Upper lobe of left lung (tissue), 6 donors: ENCODE results near the gene AQP5. TPM values are rescaled to one million over a fixed set of nuclear protein-coding genes. Genes with fewer than 3 reads are reported as not detected.

Source experiments
- ATAC-seq, 2 donors: fragments of 200-7000 bp; cut with Tn5 transposase; one replicate each; pipeline ENCODE4 v1.9.1; 2022; ENCODE audit warnings: mild to moderate bottlenecking in 2 of 2, moderate library complexity in 2 of 2; ENCODE audit not compliant: low FRiP score in 2 of 2
- DNase-seq, 2 donors: peaks; one replicate each; pipeline ENCODE4 v3.0.0-alpha.2; 2019 to 2020
- H3K27ac ChIP-seq, 4 donors: fragments of 200-600 bp; sonication (generic); one replicate each; pipeline ENCODE4 v1.5.1; 2016 to 2019
- H3K27me3 ChIP-seq, 4 donors: fragments of 200-600 bp; sonication (generic); one replicate each; pipeline ENCODE4 v1.5.1; 2017 to 2019
- H3K36me3 ChIP-seq, 4 donors: fragments of 200-600 bp; sonication (generic); one replicate each; pipeline ENCODE4 v1.5.1; 2016 to 2019
- H3K4me1 ChIP-seq, 4 donors: fragments of 200-600 bp; sonication (generic); one replicate each; pipeline ENCODE4 v1.5.1; 2018 to 2019
- H3K4me3 ChIP-seq, 4 donors: fragments of 200-600 bp; sonication (generic); one replicate each; pipeline ENCODE4 v1.5.1; 2017 to 2019; ENCODE audit warnings: mild to moderate bottlenecking in 2 of 4, moderate library complexity in 1 of 4
- H3K9me3 ChIP-seq, 4 donors: fragments of 200-600 bp; sonication (generic); one replicate each; pipeline ENCODE4 v1.5.1; 2018 to 2019
- CTCF ChIP-seq, 6 experiments: fragments of 450-650 bp in 4 of 6; fragments of 200-600 bp in 2 of 6; sonication (generic) in 2 of 6; IDR thresholded peaks; one replicate each; pipeline ENCODE4 v1.5.1; 2016 to 2019; ENCODE audit warnings: antibody characterized with exemption in 6 of 6
- EP300 ChIP-seq, 4 donors: sonication (generic); formaldehyde crosslinking; IDR thresholded peaks; one replicate each; pipeline ENCODE4 v1.5.1; 2017; ENCODE audit warnings: antibody characterized with exemption in 4 of 4, control low read depth in 2 of 4
- POLR2A ChIP-seq, 4 donors: fragments of 450-650 bp; IDR thresholded peaks; one replicate each; pipeline ENCODE4 v1.5.1; 2016 to 2017; ENCODE audit warnings: antibody characterized with exemption in 4 of 4, mild to moderate bottlenecking in 2 of 4
- POLR2AphosphoS5 ChIP-seq, 2 donors: sonication (generic); formaldehyde crosslinking; IDR thresholded peaks; one replicate each; pipeline ENCODE4 v1.5.1; 2017; ENCODE audit warnings: antibody characterized with exemption in 2 of 2
- WGBS, 2 donors: methylation state at CpG; one replicate each; pipeline ENCODE4 v1.1.5; 2017 to 2018; 5-methylcytosine and 5-hydroxymethylcytosine counted together
- total RNA-seq, 6 donors: library from RNA; depleted of rRNA in 4 of 6; stranded (reverse); fragments of >200 nt in 4 of 6; gene quantifications; one replicate each; pipeline versions ENCODE4 v1.1.0 to v1.2.1, GENCODE V29; 2016 to 2021
- donor health status: DM: no; HTN: no; CAD: no; lungs with moderate emphysema.
- donor health status: DM: no; HTN: yes; CAD: no; lungs with severe emphysema.

AQP5 gene
- total RNA-seq, 6 donors from 2014 or later: 7.3 to 36.6 (median 18.1) TPM

- ATAC-seq: no peak
- TF ChIP-seq POLR2A (IDR thresholded peaks at IDR 0.05) (no peak), CTCF (IDR thresholded peaks at IDR 0.05) (no peak), POLR2AphosphoS5 (IDR thresholded peaks at IDR 0.05) (no peak), EP300 (IDR thresholded peaks at IDR 0.05) (no peak)
- H3K36me3 ChIP-seq: no peaks in the 10 kb centered on the region
- H3K9me3 ChIP-seq: no peaks in the 10 kb centered on the region
- H3K4me3 ChIP-seq: no peak overlapping the region
- WGBS, 2 donors: 74 to 83% methylated on average over 9 of the region's 9 CpGs
- no peak overlapping the region for H3K27ac ChIP-seq
- no peak for DNase-seq
- no peaks in the 10 kb centered on the region for H3K27me3 ChIP-seq
- peaks cover 7 to 13% (median 10%) of the 10 kb centered on the region in 4 donors for H3K4me1 ChIP-seq
Observed at GRCh38 chr12:49972129-49972528, 10.5 kb downstream of the AQP5 start.

GRCh38 chr12:49972641-49973360, 11.1 kb downstream of the AQP5 start, which contains the start of gene AQP6:
Gene AQP6, plus strand, starts transcription at chr12:49972947. Its CDS starts 227 bp downstream, at chr12:49973174.
- Histone ChIP-seq H3K9me3 (no peaks in the 10 kb centered on the region), H3K4me1 (peaks cover under 1 to 6% (median 3%) of the 10 kb centered on the region in 4 donors), H3K27me3 (no peaks in the 10 kb centered on the region), H3K36me3 (no peaks in the 10 kb centered on the region), H3K4me3 (no peak within 1 kb of the TSS), H3K27ac (no peak within 1 kb of the TSS)
- ATAC-seq: no peak
- TF ChIP-seq EP300 (IDR thresholded peaks at IDR 0.05): no peak
- no peak for TF ChIP-seq POLR2A (IDR thresholded peaks at IDR 0.05)
- no peak for TF ChIP-seq POLR2AphosphoS5 (IDR thresholded peaks at IDR 0.05)
- no peak for TF ChIP-seq CTCF (IDR thresholded peaks at IDR 0.05)
- WGBS, 2 donors: 86 to 88% methylated on average over 10 to 18 of the region's 18 CpGs
- no peak for DNase-seq

- Histone ChIP-seq H3K27me3 (no peaks in the 10 kb centered on the region), H3K4me3 (no peak overlapping the region), H3K36me3 (no peaks in the 10 kb centered on the region), H3K9me3 (no peaks in the 10 kb centered on the region), H3K27ac (no peak overlapping the region), H3K4me1 (peaks cover 0 to 5% (median 2%) of the 10 kb centered on the region in 4 donors)
- DNase-seq (peak in 1 of 2 donors; percentile 63), ATAC-seq (no peak)
- TF ChIP-seq EP300 (IDR thresholded peaks at IDR 0.05) (no peak), CTCF (IDR thresholded peaks at IDR 0.05) (no peak), POLR2A (IDR thresholded peaks at IDR 0.05) (no peak), POLR2AphosphoS5 (IDR thresholded peaks at IDR 0.05) (no peak)
- WGBS, 2 donors: 83 to 84% methylated on average over 13 to 19 of the region's 19 CpGs
Observed at GRCh38 chr12:49973361-49973830, 11.7 kb downstream of the AQP5 start.

- WGBS, 2 donors: 50% methylated on average over 14 of the region's 15 CpGs; no CpG with 5 or more reads in 1 of the 2 donors
- no peaks in the 10 kb centered on the region for H3K36me3 ChIP-seq
- no peaks in the 10 kb centered on the region for H3K9me3 ChIP-seq
- no peak overlapping the region for H3K27ac ChIP-seq
- ATAC-seq (peak; percentile 65 to 82), DNase-seq (peak in 1 of 2 donors; percentile 79)
- H3K4me3 ChIP-seq: no peak overlapping the region
- H3K4me1 ChIP-seq: peaks cover 0 to 5% (median 2%) of the 10 kb centered on the region in 4 donors
- no peaks in the 10 kb centered on the region for H3K27me3 ChIP-seq
- TF ChIP-seq CTCF (IDR thresholded peaks at IDR 0.05) (peak; percentile 27 to 79 (median 64)), POLR2A (IDR thresholded peaks at IDR 0.05) (no peak)
Observed at GRCh38 chr12:49974231-49974675, 12.6 kb downstream of the AQP5 start.
